ENCODE measurements around the gene RXRA.

The RXRA gene

DNA sequence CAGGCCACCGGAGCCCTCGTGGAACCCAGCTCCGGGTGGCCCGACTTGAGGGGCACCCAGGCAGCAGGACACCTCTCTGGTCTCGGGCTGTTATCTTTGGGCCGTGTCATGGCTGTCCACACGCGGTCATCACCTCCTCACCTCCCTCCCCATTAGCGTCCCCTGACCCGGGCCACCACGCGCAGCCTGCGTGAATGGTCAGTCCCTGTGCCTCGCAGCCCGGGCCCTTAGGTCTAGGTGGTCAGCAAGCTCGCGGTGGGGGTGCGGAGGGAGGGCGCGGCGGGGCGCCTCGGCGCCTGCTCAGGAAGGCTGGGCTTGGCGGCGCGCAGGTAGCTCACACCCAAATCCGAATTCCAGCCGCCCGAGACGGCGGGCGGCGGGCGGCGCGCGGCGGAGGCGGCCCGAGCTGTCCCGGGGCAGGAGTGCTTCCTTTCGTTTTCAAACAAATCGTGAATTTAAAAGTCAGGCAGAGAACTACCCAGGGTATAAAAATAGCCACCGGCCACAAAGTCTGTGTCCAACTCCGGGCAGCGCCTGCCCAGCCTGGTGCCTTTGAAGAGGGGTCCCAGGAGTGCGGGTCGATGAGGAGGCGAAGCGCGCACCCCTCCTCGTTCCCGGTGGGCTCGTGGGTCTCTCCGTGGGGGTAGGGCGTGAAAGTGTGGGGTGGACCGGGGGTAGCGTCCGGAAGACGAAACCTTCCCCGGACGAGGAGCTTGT, 1.0 kb upstream of the RXRA start:
- no peak for DNase-seq

DNA sequence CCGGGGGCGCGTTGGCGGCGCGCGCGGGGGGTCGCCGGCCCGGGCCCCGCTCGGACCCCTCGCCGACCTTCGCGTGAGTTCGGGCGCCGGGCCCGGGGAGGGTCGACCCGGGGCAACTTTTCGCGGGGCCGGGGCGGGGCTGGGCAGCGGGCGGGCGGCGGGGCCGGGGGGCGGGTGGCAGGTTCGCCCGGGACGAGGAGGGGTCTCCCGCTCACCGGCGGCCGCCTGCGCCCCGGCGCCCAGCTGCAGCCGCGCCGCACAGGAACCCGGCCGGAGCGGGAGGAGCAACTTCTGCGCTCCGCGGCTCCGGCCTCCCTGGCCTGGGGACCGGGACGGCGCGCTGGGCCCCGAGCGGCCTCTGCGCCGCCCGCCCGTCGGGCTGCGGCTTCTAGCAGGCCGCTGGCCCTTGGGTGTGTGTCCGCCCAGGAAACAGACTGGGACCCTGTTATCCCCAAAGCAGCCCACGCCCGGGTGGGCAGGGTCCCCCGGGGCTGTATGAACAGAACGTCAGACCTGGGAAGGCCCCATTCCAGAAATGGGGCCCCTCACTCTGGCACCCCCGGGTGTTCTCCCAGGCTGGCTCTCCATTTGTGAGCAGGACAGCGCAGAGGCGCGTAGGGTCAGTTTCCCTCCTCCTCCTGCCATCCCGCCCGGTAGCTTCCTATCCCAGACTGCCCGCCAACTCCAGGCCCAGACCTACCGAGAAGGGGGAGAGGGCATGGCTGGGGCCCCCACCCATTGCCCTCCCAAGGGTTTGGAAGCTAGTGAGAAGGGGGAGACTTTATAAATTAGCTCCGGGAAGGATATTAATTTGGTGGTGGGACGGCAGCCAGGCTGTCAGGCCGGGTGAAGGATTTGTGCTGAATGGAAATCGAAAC, 708 bp downstream of the RXRA start:
- no peak for DNase-seq

DNA sequence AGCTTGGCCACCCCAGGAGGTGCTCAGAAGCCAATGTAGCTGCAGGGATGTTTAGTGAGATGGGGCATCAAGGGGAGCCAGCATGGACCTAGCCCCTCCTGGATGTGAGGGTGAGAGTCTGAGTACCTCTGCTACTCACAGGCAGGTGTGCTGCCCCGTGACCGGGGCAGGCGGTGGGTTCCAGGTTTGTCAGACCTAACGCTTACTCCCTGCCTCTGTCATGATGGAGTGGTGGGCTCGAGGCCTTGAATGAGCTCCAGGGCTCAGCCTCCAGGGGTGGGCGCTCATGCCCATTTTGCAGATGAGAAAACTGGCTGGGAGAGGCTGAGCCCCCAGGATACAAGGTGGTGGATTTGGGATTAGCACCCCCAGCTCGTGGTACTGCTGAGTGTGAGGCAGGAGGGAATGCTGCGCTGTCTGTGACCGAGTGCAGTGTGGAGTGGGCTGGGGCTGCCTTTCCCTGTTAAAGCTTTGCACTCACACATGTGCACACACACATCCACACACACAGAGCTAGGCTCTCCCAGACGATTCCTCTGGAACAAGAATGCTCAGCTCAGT, 1.5 kb downstream of the RXRA start:
- no peak for DNase-seq

DNA sequence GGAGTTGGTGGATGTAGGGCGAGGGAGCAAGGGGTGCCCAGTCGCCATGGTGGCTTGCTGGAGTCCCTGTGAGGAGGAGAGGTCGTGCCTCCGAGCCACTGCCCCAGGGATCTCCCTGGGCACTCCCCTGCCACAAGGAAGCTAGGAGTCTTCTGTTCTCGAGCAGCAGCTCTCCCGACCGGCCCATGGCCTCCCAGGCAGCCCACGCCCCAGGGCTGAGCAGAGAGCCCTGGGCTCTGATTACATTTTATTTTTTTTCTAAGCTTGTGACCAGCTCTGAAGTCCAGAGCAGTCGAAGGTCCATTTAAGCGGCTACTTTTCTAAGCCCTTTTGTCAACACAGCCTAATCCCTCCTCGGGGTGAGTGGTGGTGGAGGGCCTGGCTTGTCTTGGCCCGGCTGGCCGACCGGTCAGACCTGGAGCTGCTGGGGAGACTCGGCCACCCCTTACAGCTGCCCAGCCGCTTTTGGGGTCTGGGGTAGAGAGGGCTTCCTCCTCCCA, 2.1 kb downstream of the RXRA start:
- no peak for DNase-seq

DNA sequence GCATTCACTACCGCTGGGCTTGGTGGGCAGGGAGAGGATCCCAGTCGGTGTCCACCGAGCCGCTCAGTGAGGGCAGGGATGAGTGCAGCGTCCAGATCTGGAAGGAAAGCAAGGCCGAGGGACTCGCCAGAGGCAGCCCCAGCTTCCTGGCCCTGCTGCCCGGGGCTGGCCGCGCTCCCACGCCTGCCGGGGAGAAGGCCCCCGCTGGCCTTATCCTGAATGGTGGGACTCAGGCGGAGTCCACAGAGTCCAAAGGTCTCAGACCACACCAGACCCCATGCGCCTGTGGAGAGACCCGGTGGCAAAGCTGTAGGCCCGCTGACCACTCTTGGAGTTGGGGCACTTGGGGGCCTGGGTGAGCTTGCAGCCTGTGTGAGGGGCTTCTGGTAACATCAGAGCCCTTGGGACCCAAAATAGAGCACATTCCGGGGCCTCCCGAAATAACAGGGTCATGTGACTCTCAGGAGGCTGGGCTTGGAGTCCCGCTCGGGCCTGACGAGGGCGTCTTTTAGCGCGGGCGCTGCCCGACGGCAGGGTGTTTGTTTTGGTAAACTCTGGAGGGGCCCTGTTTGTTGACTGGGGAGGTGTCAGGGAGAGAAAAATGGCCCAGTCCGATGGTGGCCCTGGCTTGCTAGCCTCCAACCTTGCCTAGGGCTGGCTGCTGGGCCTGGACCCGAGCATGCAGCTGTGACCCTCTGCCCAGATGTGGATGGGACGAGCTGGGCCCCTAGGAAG, 2.8 kb downstream of the RXRA start:
- DNase-seq = no peak

DNA sequence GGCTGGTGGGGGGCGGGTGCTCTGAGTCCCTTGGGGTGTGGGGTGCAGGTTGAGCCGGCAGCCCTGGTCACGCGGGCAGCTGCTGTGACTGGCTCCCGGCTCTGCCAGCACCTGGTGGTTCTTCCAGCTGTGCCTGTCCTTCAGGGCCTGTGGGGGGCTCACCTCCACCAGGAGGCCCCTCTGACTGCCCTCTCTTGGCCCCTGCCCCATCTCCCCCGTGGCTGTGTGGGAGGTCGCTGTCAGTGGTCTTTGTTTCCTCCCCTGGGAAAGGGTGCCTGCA, 3.3 kb downstream of the RXRA start:
- DNase-seq = no peak

DNA sequence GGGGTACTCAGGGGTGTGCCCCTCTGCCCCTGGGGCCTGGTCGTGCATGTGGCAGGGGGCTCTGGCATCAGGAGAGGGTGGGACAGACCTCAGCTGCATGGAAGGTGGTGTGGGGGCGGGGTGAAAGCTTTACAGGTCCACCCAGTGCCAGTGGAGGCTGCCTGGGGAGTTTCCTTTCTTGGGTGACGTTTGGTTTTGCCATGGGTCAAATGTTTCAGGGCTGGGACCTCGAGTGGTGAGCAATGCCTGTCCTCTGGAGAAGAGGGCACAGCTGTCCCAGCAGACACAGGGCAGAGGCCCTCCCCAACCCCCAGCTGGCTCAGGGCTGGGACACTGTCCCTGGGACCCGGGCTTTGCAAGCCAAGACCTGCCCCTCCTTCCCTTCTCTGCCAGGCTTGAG, 3.6 kb downstream of the RXRA start:
- DNase-seq = no peak

DNA sequence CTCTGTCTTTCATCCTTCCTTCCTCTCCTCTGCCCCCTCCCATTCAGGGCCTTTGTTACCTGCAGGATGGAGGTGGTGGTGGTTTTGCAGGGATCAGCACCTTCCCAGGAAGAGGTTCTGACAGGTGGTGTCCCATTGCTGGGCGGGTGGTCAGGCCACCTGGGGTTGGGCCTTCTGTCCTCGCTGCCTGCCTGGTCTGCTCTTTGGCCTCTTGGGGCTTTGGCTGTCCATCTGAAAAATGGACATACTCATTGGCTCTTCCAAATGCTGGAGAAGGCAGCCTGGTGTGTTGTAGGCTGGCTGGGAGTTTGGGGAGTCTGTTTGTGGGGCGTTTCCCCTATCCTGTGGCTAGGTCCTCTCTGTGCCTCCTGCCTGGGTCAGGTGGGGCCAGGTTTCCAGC, 4.3 kb downstream of the RXRA start:
- DNase-seq = no peak

DNA sequence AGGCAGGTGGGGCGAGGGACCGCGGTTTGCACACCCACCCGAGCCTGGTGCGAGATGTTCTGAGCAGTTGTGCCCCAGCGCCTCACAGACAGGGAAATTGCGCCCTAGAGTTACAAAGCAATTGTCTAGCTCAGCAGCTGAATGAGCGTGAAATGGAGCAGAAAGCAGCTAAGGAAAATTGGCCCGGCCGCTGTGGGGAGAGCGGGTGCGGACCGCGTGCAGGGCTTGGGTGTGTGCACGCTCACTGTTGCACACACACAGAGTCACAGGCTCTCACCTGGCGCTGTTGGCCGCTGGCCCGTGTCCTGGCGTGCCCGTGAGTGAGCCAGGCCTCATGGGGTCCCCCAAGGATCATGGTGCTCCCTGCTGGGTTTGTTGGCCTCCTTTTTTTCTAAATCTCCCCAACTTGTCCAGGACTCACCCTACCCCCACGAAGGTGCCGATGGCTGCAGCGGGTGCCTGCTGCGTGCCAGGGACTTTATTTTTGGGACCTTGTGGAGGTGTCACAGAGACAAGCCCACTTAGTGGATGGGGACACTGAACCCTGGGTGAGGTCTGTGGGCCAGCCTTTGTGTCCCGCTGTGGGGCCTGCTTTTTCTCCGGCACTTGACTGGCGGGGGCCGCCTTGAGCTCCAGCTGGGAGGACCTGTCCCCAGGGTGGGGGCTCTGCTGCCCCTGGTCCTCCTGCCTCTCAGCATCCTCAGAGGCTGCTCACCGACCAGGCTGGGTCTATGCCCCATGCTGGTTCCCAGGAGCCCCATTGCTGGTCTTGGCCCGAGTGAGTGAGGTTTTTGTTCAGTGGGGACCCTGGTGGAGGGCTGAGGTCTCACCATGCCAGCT, 5.2 kb downstream of the RXRA start:
- no peak for DNase-seq

DNA sequence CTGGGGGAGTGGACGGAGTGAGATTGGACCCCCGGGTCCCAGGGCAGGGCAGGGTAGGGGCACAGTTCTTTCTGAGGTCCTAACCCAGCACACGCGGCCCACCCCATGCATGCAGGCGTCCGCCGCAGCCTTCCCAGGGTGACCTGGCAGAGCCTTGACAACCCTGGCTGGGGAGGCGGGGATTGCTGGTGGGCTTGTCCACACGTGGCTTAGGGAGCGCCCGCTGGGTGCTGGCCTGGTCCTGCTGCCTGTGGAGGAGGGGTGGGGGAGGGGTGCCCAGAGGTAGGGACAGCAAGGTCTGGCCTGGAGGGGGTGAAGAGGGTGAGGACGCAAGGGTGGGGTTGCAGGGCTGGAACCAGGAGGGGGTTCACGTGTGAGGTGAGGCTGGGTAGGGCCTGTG, 6.0 kb downstream of the RXRA start:
- DNase-seq = no peak

DNA sequence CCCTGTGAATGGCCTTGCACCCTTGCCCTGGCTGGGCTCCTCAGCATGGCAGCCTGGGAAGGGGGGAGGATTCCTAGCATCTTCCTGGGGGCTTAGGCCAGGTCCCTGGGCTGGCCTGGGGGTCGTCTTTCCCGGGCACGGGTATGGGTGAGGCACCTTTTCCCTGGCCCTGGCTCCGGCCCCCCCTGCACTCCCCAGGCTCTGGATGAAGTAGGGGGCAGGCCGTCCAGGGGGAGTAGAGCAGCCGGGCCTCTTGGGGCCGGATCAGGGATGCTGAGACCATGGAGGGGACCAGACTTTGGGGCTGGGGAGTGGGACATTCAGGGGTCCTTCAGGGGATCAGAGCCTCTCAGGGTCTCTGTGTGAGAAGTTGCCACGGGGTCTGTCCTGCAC, 6.6 kb downstream of the RXRA start:
- DNase-seq = no peak

DNA sequence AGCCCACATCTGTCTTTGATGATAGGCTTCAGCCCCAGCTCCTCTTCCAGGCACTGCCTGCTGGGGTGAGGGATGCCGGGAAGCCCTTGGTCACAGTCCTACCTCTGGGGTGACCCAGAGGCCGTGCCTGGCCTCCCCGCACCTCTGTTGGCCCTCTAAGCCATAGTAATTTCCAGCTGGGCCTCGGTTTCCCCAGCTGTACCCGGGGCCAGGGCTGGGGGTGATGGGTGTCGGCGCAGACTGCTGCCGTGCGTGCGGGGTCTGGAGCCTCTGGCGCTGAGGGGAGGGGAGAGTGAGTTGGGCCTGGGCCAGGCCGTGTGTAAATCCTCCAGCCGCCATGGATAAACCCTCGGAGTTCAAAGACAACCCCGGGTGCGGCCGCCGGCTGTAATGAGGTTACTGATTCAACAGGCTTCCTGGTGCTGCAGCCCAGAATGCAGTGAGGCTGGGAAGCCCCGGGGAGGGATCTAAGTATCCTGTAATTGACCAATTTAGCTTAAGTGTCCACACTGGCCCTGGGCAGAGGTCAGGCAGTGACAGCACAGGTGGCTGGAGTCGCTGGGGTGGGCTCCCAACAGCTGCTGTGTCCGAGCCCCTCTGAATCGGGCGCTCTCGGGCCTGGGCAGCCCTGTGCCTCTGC, 7.1 kb downstream of the RXRA start:
- DNase-seq = no peak

DNA sequence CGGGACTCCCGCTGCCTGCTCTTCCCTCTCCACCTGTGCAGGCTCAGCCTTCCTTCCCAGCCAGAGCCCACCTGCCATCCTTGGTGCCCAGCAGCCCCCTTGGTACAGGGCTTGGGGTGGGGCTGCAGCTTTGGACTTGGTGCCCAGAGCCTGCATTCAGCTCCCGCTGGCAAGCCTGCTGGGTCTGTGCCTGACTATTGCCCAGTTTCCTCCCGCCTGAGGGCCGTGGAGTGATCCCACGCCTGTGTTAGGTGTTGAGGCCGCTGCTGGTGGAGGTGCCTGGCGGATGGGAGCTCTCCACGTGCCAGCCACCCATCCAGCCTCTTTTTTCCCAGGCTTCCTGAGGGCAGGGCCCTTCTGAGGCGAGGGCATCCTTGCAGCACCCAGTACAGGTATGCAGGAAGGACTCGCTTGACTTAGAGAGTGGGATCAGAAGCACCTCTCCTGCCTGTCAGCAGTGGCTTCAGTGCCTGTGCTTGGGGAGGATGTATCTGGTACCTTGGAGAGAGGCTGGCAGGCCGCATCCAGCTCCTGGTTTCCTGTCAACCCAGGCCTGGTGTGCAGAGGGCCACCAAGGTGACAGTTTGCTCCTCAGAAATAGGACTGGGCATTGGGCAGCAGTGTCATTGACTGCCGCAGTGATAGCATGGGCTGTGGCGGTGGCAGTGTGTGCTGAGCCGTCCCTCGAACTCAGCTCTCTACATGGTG, 7.8 kb downstream of the RXRA start:
- no peak for DNase-seq

DNA sequence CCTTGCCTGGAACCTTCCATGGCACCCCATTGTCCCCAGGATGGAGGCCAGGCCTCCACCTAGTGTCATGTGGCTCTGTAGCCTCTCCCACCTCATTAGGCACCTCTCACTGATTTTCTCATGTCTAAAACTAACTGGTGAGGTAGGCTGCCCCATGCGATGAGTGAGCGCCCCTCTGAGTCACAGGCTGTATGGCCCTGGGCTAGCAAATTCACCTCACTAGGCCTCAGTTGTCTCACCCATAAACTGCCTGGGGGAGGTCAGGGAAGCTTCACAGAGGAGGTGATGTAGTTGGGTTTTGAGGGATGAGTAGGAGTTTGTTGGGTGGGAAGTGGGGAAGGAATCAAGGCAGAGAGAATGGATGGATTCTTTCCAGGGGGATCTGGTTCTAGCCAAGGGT, 8.8 kb downstream of the RXRA start:
- no peak for DNase-seq

DNA sequence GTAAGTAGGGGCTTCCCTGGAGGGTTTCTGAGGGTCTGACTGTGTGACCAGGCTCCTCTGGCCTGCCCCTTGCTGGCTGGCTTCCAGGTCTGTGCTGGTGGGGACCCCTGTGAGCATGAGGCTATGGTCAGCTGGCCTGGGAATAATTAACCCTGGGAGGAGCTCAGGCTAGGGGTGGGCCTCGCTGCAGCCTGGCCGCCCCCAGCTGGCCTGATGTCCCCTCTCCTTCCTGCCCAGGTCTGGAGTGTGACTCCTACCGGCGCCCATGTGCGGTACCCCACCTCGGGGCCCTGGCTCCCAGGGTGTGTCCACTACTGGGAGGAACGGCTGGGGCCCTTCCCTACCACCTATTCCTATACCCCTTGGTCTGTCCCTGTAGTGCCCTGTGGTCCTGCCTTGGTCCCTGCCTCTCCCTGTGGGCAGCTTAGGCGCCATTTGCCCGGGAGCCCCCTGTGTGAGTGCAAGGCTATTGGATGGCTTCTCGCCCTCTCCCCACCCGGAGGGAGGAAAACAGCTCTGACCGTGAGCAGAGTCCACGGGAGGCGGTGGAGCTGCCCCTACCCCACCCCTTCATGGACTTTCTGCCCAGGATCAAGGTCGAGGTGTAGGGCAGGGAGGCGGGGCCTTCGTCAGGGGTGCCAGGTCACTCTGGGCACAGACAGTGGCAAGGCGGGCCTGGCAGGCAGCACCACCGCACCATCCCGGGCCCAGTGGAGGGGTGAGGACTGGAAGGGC, 9.4 kb downstream of the RXRA start:
- DNase-seq = no peak

DNA sequence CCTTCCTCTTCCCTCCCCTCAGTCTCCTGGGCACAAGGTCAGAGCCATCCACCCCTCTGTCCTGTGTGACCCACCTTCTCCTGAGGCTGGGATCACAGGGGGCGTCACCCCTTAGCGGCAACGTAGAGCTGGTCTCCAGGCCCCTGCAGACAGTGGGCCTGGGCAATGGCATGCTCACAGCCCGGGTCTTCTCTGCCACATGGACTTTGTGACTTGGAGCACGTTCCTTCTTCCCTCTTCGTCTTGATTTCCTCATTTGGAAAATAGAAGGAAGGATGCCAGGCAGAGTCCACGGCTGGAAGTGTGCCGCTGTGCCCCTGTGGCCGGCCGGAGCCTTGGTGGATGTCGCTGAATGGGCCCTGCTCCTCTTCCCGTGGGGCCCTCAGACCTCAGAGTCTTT, 10.0 kb downstream of the RXRA start:
- no peak for DNase-seq

DNA sequence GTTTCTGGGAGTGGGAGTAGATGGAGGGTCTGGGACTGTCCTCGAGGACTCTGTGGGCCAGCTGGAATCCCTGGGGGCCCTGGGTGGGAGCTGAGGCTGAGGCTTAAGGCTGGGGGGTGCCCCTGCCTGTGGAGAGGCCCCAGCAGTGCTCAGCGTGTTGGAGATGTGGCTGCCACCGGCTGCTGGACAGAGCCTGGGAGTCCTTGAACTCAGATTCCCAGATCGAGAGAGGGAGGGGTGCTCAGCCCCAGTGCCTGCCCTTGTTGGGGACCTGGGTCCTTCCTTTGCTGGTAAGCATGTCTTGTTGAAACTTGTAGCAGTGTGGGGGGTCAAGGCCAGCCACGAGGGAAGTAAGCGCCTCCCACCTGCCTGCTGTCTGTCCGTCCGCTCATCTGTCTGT, 10.7 kb downstream of the RXRA start:
- no peak for DNase-seq

DNA sequence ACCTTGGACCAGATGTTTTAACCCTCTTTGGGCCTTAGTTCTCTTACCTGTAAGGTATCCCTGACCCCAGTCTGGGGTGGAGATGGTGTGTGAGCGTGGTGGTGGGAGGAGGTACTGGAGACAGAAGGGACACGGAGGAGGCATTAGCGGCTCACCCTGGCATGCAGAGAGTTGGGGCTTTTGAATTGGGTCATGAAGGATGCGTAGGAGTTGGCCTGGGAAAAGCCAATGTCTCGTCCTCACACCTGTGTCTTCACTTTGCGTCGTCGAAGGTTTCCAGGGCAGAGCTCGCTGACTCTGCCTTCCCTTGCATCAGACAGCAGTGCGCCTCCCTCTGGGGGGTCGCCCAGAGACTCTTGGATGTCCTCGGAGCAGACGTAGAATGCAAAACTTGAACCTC, 11.2 kb downstream of the RXRA start:
- no peak for DNase-seq

DNA sequence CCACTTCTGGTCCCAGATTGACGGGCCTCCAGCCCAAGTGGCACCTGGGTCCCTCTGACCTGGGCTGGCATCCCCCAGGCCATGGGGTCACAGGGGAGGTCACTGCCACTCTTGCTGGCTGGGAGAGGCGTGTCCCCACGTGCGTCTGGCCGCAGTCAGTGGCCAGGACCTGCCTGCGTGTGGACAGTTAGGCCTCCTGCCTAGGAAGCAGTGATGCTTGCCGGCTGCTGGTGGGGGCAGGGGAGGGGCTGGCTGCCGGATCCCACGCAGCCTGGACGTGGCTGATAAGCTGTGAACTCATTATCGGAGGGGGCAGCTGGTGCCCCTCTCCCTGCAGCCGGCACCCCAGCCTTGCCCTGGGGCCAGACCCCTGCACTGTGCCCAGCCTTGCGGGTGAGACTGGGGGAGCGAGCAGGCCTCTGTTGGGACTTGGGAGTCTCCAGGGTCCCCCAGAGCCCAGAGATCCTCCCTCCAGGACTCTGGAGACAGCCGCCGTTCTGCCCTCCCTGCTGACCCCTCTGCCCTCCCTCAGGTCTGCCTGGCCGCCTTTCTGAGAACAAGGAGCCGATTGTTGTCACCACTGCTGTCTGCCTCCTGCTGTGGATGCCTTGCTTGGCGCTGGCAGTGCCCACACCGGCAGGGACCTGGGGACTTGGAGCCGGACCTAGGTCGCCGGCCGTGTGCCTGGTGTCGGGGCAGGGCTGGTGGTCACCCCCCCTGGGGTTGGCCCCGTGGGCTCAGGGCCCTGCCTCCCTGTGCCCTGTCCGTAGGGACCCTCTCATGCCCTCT, 12.3 kb downstream of the RXRA start:
- DNase-seq = no peak
